Body of pancreas (tissue), 4 donors: ENCODE results near the gene ZPLD1. TPM values are rescaled to one million over a fixed set of nuclear protein-coding genes. Genes with fewer than 3 reads are reported as not detected.

Experiments
- ATAC-seq: fragments of 150-250 bp; one replicate; pipeline ENCODE4 v1.9.1; 2016
- DNase-seq, 4 donors: peaks; one replicate each; pipeline ENCODE4 v3.0.0-alpha.2; 2019
- H3K27ac ChIP-seq, 4 donors: fragments of 200-600 bp; sonication (generic); 1 replicate in 3 of 4; 2 replicates in 1 of 4; pipeline versions ENCODE4 v1.5.1 to v1.6.1; 2016 to 2019; ENCODE audit warnings: mild to moderate bottlenecking in 1 of 4, mixed read lengths in 1 of 4, moderate library complexity in 1 of 4
- H3K27me3 ChIP-seq, 2 donors: fragments of 200-600 bp; sonication (generic); one replicate each; pipeline ENCODE4 v1.6.0; 2016; ENCODE audit warnings: mild to moderate bottlenecking in 1 of 2
- H3K36me3 ChIP-seq, 2 donors: fragments of 200-600 bp; sonication (generic); replicated peaks in 1 of 2; 2 replicates each; pipeline ENCODE4 v1.5.1; 2016; ENCODE audit warnings: low read depth in 2 of 2; ENCODE audit not compliant: insufficient read depth in 1 of 2
- H3K4me1 ChIP-seq: fragments of 200-600 bp; sonication (generic); one replicate; pipeline ENCODE4 v1.6.0; 2016
- H3K4me3 ChIP-seq, 2 donors: fragments of 200-600 bp; sonication (generic); 1 replicate in 1 of 2; 2 replicates in 1 of 2; pipeline ENCODE4 v1.5.1; 2016 to 2019
- H3K9me3 ChIP-seq, 3 donors: fragments of 200-600 bp; sonication (generic); 1 replicate in 2 of 3; 2 replicates in 1 of 3; pipeline ENCODE4 v1.5.1; 2016
- CTCF ChIP-seq, 7 experiments: fragments of 450-650 bp in 4 of 7; fragments of 200-600 bp in 3 of 7; sonication (generic) in 3 of 7; IDR thresholded peaks; one replicate each; pipeline ENCODE4 v1.5.1; 2016 to 2019; ENCODE audit warnings: antibody characterized with exemption in 7 of 7
- POLR2A ChIP-seq, 3 donors: fragments of 450-650 bp; IDR thresholded peaks; one replicate each; pipeline ENCODE4 v1.6.1; 2016; ENCODE audit warnings: antibody characterized with exemption in 3 of 3, mild to moderate bottlenecking in 2 of 3
- WGBS, 2 donors: methylation state at CpG; one replicate each; pipeline ENCODE4 v1.1.5; 2017; 5-methylcytosine and 5-hydroxymethylcytosine counted together
- intact Hi-C: fragments of 100-400 bp; cut with DNase I; formaldehyde crosslinking; loops from one replicate; pipeline ENCODE4 v1.15.1; 2023
- total RNA-seq, 2 donors: library from RNA; depleted of rRNA; stranded (reverse); fragments of >200 nt; gene quantifications; one replicate each; pipeline ENCODE4 v1.1.0, GENCODE V29; 2016

ZPLD1 gene
- total RNA-seq, 2 donors from 2014 or later: 0.26 TPM; not detected in 1

GRCh38 chr3:102466001-102466400, 31.2 kb downstream of the ZPLD1 start:
- Histone ChIP-seq H3K9me3 (no peaks in the 10 kb centered on the region), H3K4me3 (no peak overlapping the region), H3K4me1 (no peaks in the 10 kb centered on the region), H3K27ac (no peak overlapping the region), H3K27me3 (no peaks in the 10 kb centered on the region), H3K36me3 (no peaks in the 10 kb centered on the region)
- WGBS, 2 donors: 7 to 15% methylated on average over 1 of the region's 1 CpG
- intact Hi-C loops: no loop called here
- no peak for DNase-seq
- no peak for TF ChIP-seq POLR2A (IDR thresholded peaks at IDR 0.05)
- no peak for TF ChIP-seq CTCF (IDR thresholded peaks at IDR 0.05)
- ATAC-seq: no peak

- no peak for TF ChIP-seq POLR2A (IDR thresholded peaks at IDR 0.05)
- no peak for TF ChIP-seq CTCF (IDR thresholded peaks at IDR 0.05)
- Histone ChIP-seq H3K27ac (no peak overlapping the region), H3K9me3 (no peaks in the 10 kb centered on the region), H3K4me3 (no peak overlapping the region), H3K27me3 (no peaks in the 10 kb centered on the region), H3K4me1 (no peaks in the 10 kb centered on the region), H3K36me3 (no peaks in the 10 kb centered on the region)
- intact Hi-C loops: no loop called here
- DNase-seq: no peak
- no peak for ATAC-seq
- WGBS, 2 donors: 83 to 86% methylated on average over 6 of the region's 6 CpGs
Observed at GRCh38 chr3:102470066-102470465, 35.3 kb downstream of the ZPLD1 start.

GRCh38 chr3:102471001-102471400, 36.2 kb downstream of the ZPLD1 start:
- TF ChIP-seq POLR2A (IDR thresholded peaks at IDR 0.05): no peak
- no peak for TF ChIP-seq CTCF (IDR thresholded peaks at IDR 0.05)
- WGBS, 2 donors: 81 to 87% methylated on average over 10 of the region's 10 CpGs
- intact Hi-C loops: no loop called here
- H3K4me1 ChIP-seq: peaks cover under 1% of the 10 kb centered on the region
- no peaks in the 10 kb centered on the region for H3K36me3 ChIP-seq
- H3K4me3 ChIP-seq: no peak overlapping the region
- no peak overlapping the region for H3K27ac ChIP-seq
- no peak for ATAC-seq
- DNase-seq: no peak
- H3K9me3 ChIP-seq: no peaks in the 10 kb centered on the region
- H3K27me3 ChIP-seq: no peaks in the 10 kb centered on the region

DNA sequence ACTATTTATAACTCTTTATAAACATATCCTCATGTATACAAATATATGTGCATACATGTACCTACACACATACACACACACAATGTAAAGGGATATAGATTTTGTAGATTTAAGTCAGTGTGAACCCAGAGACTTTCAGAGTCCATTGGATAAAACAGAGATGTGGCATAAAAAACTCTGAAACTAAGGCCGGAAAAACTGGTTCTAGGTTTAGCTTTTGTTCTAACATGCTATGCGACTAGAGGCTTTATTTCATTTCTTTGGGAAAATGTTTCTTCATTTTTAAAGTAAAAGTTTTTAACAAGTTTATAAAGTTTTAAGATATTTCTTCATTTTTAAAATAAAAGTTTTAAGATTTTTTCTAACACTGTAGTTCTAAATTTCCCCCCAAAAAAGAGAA, 36.7 kb downstream of the ZPLD1 start:
- ATAC-seq: no peak
- DNase-seq: no peak
- Histone ChIP-seq H3K36me3 (no peaks in the 10 kb centered on the region), H3K9me3 (no peaks in the 10 kb centered on the region), H3K4me1 (peaks cover 4% of the 10 kb centered on the region), H3K27ac (no peak overlapping the region), H3K4me3 (no peak overlapping the region), H3K27me3 (no peaks in the 10 kb centered on the region)
- intact Hi-C loops: no loop called here
- WGBS, 2 donors: 88 to 96% methylated on average over 2 of the region's 2 CpGs
- TF ChIP-seq POLR2A (IDR thresholded peaks at IDR 0.05): no peak

DNA sequence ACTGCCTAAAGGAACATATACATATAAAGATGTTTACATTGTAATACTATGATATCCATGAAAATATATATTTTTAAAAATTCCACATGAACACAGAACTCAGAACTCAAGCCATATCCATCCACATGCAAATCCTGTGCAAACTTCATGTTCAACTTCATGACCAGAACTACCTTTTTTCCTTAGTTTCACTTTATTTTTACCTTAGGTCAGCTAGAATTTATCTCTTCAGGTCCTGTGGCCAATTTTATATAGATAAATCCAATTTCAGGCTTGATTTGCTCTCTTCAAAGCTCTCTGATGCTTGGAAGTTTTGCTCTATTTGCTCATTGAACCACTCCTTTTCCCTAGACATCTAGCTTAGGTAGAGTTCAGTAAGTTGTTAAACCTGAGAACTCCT, 38.8 kb downstream of the ZPLD1 start:
- DNase-seq: no peak
- no peaks in the 10 kb centered on the region for H3K27me3 ChIP-seq
- no peak overlapping the region for H3K27ac ChIP-seq
- H3K9me3 ChIP-seq: no peaks in the 10 kb centered on the region
- no peaks in the 10 kb centered on the region for H3K36me3 ChIP-seq
- peaks cover 15% of the 10 kb centered on the region for H3K4me1 ChIP-seq
- no peak for ATAC-seq
- no peak overlapping the region for H3K4me3 ChIP-seq
- intact Hi-C loops: no loop called here
- TF ChIP-seq POLR2A (IDR thresholded peaks at IDR 0.05) (no peak), CTCF (IDR thresholded peaks at IDR 0.05) (no peak)
